Measurements from ENCODE around the gene GAGE10. TPM values are rescaled to one million over a fixed set of nuclear protein-coding genes. Genes with fewer than 3 reads are reported as not detected.
"Not testable (repeated sequence)": the region's sequence is repeated elsewhere in the genome, so short reads cannot be mapped to it uniquely, and the experiment has no call there.

The GAGE10 gene
- total and polyA plus RNA-seq, 2 experiments from 2014 or later: not detected

- DNase-seq (ENCODE audit: low read depth in 1 of 2, low spot score in 1 of 2): no peak
- Histone ChIP-seq H3K27ac (no peak overlapping the region), H3K36me3 (no peaks in the 10 kb centered on the region), H3K4me3 (no peak overlapping the region), H3K4me1 (ENCODE audit: low read depth) (no peaks in the 10 kb centered on the region), H3K9me3 (ENCODE audit: low read depth) (no peaks in the 10 kb centered on the region), H3K27me3 (no peaks in the 10 kb centered on the region)
- TF ChIP-seq, protein P1, sequence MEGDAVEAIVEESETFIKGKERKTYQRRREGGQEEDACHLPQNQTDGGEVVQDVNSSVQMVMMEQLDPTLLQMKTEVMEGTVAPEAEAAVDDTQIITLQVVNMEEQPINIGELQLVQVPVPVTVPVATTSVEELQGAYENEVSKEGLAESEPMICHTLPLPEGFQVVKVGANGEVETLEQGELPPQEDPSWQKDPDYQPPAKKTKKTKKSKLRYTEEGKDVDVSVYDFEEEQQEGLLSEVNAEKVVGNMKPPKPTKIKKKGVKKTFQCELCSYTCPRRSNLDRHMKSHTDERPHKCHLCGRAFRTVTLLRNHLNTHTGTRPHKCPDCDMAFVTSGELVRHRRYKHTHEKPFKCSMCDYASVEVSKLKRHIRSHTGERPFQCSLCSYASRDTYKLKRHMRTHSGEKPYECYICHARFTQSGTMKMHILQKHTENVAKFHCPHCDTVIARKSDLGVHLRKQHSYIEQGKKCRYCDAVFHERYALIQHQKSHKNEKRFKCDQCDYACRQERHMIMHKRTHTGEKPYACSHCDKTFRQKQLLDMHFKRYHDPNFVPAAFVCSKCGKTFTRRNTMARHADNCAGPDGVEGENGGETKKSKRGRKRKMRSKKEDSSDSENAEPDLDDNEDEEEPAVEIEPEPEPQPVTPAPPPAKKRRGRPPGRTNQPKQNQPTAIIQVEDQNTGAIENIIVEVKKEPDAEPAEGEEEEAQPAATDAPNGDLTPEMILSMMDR (IDR thresholded peaks at IDR 0.05; ENCODE audit: low read depth, low read length): no peak
Measured at GRCh38 chrX:49287665-49288064, 15.8 kb upstream of the GAGE10 start.

GRCh38 chrX:49290215-49290614, 13.2 kb upstream of the GAGE10 start:
- Histone ChIP-seq H3K4me3 (no peak overlapping the region), H3K27me3 (no peaks in the 10 kb centered on the region), H3K4me1 (ENCODE audit: low read depth) (no peaks in the 10 kb centered on the region), H3K36me3 (no peaks in the 10 kb centered on the region), H3K27ac (no peak overlapping the region), H3K9me3 (ENCODE audit: low read depth) (no peaks in the 10 kb centered on the region)
- TF ChIP-seq, protein P1 (IDR thresholded peaks at IDR 0.05; ENCODE audit: low read depth, low read length): no peak
- DNase-seq (ENCODE audit: low read depth in 1 of 2, low spot score in 1 of 2): no peak

- peak; percentile 61 to 70 for DNase-seq (ENCODE audit: low read depth in 1 of 2, low spot score in 1 of 2)
- Histone ChIP-seq H3K4me3 (no peak overlapping the region), H3K9me3 (ENCODE audit: low read depth) (no peaks in the 10 kb centered on the region), H3K36me3 (no peaks in the 10 kb centered on the region), H3K4me1 (ENCODE audit: low read depth) (no peaks in the 10 kb centered on the region), H3K27me3 (no peaks in the 10 kb centered on the region), H3K27ac (no peak overlapping the region)
- TF ChIP-seq, protein P1 (IDR thresholded peaks at IDR 0.05; ENCODE audit: low read depth, low read length): peak; percentile 64
Measured at GRCh38 chrX:49291615-49292337, 11.7 kb upstream of the GAGE10 start.

DNA sequence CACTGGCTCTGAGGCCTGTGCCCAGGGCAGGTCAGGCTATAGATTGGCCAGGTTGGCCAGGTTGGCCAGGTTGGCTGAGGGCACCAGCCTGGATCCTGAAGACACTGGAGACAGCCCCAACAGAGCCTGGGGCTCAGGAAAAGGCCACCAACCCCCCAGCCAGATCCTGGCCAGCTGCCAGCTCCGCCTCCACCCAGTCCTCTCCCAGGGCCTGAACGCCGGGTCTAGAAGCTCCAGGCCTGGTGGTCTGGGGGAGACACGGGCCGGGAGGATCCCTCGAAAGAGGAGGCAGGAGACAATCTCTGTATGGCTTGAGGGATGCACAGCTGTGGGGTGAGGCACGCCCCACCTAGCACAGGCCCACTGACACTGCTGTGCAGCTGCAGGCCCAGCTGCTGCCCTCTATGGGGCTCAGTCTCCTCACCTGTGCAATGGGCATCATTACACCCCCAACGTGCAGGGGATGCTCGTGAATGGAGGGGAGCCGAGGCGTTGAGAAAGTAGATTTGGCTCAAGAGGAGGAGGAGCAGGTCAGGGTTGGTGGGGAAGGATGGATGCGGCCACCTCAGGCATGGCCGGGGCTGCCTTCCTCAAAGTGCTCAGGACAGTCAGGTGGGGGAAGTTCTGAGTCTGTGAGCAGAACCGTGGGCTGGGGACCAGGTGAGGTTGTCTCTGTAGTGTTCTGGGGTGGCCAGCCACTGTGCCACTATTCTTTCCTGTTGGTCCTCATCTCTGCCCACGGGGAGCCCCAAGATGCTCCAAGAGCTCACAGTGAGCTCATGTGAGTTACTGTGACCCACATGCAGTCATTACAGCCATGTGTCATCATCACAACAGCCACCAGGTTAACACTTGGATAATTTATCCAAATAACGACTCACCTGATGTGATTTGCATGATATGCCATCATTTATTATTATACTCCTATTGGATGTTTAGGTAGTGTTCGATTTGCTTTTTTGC, 10.8 kb upstream of the GAGE10 start:
- no peaks in the 10 kb centered on the region for H3K9me3 ChIP-seq (ENCODE audit: low read depth)
- no peaks in the 10 kb centered on the region for H3K27me3 ChIP-seq
- TF ChIP-seq, protein P1 (IDR thresholded peaks at IDR 0.05; ENCODE audit: low read depth, low read length): no peak

GRCh38 chrX:49299293-49299692, 4.2 kb upstream of the GAGE10 start:
- not testable (repeated sequence) for H3K36me3 ChIP-seq; DNase-seq (ENCODE audit: low read depth in 1 of 2, low spot score in 1 of 2); H3K27ac ChIP-seq; H3K4me1 ChIP-seq (ENCODE audit: low read depth); H3K4me3 ChIP-seq; H3K9me3 ChIP-seq (ENCODE audit: low read depth); H3K27me3 ChIP-seq

More for the DNA sequence above, 10.8 kb upstream of the GAGE10 start:
- no peak overlapping the region for H3K27ac ChIP-seq
- no peak overlapping the region for H3K4me3 ChIP-seq
- no peaks in the 10 kb centered on the region for H3K36me3 ChIP-seq
- DNase-seq (ENCODE audit: low read depth in 1 of 2, low spot score in 1 of 2): no peak
- no peaks in the 10 kb centered on the region for H3K4me1 ChIP-seq (ENCODE audit: low read depth)

DNA sequence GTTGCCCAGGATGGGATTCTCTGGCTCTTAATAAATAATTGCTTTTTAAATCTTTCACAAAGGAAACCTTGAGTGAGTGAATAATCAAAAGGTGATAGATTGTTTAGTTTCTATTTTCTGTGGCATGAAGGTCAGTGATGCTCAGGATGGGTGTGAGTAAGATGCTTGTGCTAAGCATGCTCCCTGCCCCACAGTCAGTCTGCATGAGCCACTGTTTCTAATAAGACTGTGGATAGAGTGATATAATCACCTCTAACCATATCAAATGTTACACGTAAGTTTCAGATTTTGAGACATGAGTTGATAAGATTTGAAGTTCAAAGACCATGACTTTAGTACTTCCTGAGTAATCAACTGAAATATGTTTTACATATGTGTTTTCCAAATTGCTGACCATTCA, 2.7 kb upstream of the GAGE10 start:
- H3K4me3 ChIP-seq: no peak overlapping the region
- H3K9me3 ChIP-seq (ENCODE audit: low read depth): no peaks in the 10 kb centered on the region
- no peaks in the 10 kb centered on the region for H3K4me1 ChIP-seq (ENCODE audit: low read depth)
- no peak for DNase-seq (ENCODE audit: low read depth in 1 of 2, low spot score in 1 of 2)
- H3K27ac ChIP-seq: no peak overlapping the region
- no peaks in the 10 kb centered on the region for H3K36me3 ChIP-seq
- TF ChIP-seq, protein P1 (IDR thresholded peaks at IDR 0.05; ENCODE audit: low read depth, low read length): no peak
- H3K27me3 ChIP-seq: no peaks in the 10 kb centered on the region

- H3K36me3 ChIP-seq; H3K4me1 ChIP-seq (ENCODE audit: low read depth); H3K9me3 ChIP-seq (ENCODE audit: low read depth); H3K4me3 ChIP-seq; H3K27ac ChIP-seq; H3K27me3 ChIP-seq; DNase-seq (ENCODE audit: low read depth in 1 of 2, low spot score in 1 of 2): not testable (repeated sequence)
Measured at GRCh38 chrX:49307775-49308174, 4.3 kb downstream of the GAGE10 start.
